HG03558 (cell line): ENCODE measurements around the gene KRT20.
"Not testable (repeated sequence)": the region's sequence is repeated elsewhere in the genome, so short reads cannot be mapped to it uniquely, and the experiment has no call there.

Experiments used
- ATAC-seq: cut with Tn5 transposase; IDR thresholded peaks from one replicate; pipeline ENCODE4 v1.9.1; 2021; ENCODE audit warnings: moderate number of reproducible peaks; ENCODE audit not compliant: unreplicated experiment; ENCODE audit errors: extremely low read depth

Gene KRT20

DNA sequence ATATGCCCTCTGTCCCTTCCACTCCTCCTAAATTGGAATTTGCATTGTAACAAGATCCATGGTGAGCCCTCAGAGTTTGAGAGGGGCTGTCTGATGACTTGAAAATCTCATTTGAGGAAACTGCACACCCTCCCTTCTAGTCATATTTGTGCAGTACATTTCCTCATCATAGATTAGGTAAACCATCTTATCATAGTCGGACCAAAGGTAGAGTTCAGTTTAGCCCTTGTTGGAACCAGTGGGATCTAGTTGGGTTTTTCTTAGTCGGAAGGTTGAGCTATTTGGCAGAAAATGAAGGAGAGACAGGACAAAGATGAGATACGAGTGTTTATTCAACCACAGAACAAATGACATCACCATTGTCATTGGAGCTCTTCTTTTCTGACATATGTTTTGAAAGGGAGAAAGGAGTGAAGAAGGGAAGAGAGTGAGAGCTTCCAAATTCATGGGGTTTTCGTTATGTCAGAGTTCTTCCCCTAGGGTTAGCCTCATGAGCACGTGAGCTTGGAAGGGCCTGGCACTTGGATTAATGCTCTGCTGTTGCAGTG is 15.8 kb upstream of the KRT20 start:
- ATAC-seq: no peak

DNA sequence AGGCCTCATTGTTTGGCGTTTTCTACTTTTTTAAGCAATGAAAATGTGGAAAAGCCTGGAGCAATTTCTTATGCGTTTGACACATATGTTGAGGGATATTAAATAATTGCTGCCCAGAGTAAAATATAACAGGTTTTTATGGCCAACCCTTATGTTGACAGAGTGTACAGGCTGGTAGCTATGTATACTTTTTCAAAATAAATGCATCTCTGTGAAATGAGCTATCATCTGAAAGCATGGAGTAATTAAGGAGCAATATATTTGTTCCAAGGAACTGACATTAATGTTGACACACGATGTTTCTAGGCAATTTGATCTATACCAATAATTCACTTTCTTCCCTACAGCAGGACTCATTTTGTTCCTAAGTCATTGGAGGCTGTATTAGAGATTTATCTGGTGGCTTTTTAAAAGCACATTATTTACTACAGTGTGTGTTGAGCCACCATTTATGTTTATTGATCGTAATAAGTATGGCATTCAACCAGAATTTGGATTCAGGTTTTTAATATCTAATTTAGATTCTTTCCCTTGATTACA is 11.9 kb upstream of the KRT20 start:
- no peak for ATAC-seq

DNA sequence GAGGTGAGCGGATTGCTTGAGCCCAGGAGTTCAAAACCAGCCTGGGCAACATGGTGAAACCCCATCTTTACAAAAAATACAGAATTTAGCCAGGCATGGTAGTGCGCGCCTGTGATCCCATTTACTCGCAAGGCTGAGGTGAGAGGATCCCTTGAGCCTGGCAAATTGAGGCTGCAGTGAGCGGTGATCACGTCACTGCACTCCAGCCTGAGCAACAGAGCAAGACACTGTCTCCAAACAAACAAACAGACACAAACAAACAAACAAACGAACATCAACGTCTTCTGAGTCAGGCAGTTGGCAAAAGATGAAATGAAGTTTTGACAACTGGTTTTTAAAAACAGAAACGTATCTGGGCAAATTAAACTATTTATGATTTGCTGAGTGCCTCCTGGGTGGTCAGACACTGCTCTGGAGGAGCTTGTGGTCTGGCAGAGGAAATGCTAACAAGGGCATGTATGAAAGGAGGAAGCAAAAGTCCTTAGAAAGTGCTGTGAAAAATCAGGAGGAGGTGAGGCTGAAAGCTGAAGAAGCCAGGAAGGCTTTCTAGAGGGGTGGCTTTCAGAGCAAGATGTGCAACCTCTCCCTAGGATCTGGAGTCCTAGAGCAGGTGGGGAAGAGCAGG is 10.2 kb upstream of the KRT20 start:
- ATAC-seq: no peak

DNA sequence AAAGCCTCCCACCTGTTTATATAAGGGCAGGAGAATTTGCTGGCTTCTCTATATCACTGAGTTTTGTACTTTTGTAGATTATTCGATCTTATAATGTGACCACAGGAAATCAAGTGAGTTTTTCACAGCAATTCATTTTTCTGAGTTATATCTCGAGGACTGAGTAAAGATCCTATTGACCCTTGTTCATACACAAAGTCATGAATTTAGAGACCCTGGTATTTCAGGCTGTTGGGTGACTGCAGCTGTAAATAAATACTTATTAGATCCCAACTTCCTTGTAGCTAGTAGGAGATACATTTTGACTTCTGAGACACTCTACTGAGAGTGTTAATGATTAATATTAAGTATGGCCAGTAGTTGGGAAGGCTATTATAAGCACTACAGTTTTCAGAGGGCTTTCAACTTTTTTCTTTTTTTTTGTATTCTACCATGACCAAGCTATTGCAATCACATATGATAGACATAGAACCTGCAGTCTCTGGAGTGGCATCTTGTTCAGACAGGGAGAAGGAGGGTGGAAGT is 3.2 kb upstream of the KRT20 start:
- ATAC-seq: no peak

DNA sequence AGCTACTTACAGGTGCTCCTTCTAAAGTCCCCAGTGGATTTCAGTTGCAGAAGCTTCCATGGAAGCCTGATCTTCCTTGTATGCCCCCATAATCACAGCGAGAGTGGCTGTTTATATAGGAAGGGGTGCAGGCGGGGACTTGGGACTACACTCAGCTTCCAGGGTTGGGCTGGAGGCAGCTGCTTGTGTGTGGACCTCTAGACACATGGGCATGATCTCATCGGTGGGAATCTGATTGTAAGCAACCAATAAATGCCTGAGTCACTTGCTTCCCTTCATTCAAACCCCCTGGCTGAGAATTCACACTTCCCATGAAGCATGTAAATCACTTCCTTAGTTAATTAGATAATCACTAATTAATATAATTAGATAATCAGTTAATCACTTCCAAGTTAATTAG is 1.0 kb upstream of the KRT20 start:
- no peak for ATAC-seq

DNA sequence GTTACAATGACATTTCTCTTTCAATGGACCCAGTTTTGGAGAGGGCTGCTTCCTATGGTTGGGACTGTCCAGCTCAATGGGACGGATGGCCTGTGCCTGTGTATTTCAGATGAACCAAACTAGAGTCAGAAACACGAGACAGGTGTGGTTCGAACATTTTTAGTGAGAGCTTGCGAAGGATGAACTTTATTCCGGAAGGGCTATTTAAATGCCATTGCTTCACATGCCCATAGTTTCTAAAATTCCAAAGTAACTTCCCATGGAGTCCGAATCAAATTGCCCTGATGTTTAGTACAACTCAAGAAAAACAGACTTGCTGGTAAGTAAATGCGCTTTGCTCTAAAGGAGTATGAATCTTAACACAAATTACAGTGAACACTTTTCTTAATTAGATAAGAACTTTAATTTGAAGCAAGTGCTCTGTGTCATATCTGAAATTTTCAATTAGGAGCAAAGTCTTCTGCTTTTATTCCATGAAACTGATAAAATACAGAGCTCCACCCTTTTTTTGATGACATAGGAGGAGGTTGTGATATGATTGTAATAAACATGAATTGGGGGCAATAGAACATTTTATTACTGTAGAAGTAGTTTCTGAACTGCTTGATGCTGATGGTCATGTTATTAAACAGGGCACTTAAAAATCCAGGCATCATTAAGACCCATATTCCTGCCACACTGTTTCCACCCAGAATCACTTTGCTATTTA is 1.3 kb downstream of the KRT20 start:
- ATAC-seq: no peak

DNA sequence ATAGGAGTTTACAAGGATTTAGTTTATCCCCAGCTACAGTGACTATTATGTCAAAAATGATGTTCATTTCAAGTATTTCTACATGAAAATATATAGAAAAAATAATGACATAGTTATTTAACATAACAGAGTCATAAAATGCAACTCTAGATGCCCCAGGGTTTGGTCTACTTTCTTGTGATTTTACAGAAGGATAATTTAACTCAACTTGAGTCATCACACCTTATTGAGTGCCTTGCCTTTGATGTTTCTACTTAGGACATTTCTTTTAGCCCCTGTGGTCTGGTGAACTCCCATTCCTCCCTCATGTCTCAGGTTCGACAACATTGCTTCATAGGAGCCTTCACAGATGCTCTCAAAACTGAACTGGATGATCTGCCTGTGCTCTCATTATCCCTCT is 2.0 kb downstream of the KRT20 start:
- ATAC-seq: no peak

DNA sequence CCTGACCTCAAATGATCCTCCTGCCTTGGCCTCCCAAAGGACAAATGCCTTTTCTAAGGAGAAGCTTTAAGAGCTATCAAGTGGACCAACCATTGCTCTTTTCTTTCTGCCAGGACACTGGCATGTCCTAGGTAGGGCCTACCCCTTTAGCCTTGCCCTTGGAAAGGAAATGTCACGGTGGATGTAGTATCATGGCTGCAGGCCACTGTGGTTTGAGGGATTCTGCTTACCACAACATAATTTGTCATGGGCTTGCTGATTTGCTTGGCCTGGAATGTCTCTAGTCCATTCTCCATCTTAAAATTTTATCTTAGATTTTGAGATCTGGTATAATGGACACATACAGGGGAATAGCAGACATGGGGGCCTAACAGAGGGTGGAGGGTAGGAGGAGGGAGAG is 6.0 kb downstream of the KRT20 start:
- ATAC-seq: no peak

DNA sequence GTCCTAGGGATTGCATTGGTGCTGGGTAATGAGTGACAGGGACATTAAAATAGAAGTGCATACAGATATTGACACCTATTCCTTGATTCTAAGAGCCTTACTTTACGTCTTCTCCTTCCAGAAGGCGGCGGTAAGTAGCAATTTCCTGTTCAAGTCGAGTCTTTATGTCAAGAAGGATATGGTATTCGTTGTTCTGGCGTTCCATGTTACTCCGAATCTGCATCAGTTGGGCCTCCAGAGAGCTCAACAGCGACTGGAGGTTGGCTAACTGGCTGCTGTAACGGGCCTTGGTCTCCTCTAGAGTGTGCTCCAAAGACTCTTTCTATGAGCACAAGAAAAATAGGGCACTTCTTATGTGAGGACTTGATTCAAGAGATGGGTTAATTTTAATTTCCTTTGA is 7.0 kb downstream of the KRT20 start:
- ATAC-seq: no peak

DNA sequence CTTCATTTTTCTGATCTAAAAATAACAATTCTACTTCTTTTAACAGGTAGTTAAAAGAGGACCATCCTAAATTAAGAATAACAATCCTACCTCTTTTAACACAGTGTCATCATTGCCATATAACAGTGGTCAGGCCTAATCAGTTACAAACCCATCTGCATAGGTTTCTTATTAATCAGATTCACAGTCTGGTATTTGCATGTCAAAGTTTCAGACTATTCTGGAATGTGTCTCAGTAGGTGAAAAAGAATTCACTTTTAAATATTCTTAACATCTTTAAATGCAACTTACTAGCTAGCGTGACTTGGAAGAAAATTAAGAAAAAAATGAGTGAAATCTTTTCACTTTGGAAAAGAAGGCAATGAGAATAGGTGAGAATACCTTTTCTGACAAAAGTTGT is 11.2 kb downstream of the KRT20 start:
- ATAC-seq: no peak

DNA sequence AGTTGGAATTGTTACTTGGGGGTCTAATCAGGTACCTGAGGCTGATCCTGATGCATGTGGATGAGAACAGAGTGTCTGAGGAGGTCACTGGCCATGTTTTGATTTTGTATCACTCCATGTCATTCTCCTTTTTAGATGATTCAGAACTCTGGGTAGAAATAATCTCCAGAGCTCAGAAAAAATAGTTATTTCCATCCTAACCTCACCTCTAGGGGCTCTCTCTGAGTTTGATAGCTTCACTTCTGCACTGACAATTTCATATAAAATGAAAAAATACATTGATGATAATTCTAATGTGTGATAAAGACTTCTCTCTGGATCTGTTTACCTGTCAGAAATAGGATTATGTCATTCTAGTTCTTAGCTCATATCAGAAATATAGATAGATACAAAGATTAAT is 11.8 kb downstream of the KRT20 start:
- no peak for ATAC-seq

DNA sequence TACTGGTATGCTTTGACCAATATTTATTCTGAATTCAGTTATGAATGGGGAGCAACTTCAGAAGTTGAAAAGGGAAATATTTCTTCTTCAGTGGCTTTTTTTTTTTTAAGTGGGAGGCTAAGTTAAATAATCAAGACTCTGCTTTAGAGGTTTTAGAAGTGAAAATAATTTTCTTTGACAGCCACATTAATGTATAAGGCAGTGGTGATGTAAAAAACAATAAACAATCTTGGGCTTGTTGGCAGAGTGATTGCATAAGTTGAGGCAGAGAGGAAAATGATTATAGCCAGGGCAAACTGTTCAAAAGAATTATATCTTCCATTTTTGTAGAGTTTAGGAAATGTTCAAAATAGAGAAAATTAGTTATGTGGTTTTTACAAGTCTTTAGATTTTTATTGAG is 12.6 kb downstream of the KRT20 start:
- no peak for ATAC-seq

DNA sequence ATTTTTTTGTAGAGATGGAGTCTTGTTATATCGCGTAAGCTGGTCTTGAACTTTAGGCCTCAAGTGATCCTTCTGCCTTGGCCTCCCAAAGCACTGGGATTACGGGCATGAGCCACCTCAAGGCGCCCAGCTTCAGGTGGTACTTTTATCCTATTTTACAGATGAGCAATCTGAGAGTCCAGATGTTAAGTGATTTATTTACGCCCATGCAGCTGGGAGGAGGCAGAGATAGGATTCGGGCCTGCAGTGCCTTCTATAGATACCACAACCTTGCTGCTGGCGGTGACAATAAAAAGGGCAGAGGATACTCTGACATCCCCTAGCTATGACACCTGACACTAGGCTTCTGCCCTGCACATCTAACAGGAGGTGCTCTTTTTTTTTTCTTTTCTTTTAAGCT is 13.7 kb downstream of the KRT20 start:
- no peak for ATAC-seq

DNA sequence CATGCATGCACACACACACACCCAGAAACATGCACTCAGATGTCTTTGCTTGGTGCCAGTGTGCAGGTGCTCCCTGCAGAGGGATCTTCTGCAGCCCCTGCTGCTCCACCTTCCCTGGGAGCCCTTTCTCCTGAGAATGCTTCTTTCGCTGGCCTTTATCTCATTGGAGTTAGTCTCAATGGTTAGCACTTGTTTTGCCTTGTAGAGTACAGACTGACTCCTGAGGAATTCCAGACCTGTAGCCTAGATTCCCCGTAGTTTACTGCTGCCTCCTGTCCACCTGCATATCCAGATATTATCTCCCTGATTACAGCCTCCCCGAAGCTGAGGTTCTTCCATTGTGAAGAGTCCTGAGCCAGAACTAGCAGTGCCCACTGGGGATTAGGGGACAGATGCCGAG is 14.9 kb downstream of the KRT20 start:
- ATAC-seq: no peak

DNA sequence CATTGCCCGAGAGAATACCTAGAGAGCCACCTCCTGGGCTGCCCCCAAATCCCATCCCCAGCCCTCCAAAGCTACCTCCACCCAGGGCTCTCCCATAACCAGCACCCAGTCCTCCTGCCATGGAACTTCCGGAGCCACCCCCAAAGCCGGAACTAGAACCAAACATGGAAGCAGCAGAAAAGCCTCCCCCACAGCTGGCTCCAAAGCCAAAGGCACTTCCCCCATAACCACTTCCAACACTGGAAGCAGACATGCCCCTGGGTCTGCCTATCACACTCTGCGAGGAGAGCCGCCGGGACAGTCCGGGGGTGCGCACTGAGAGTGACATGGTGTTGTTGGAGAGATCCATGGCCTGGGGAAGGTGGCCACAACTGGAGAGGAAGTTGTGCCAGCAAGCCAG is 18.2 kb downstream of the KRT20 start, which contains the start of gene KRT12:
TSS of gene KRT12 (minus strand) at position 386 of the 400 bp plus-strand sequence. CDS start at position 349, 37 bp downstream.
- no peak for ATAC-seq

DNA sequence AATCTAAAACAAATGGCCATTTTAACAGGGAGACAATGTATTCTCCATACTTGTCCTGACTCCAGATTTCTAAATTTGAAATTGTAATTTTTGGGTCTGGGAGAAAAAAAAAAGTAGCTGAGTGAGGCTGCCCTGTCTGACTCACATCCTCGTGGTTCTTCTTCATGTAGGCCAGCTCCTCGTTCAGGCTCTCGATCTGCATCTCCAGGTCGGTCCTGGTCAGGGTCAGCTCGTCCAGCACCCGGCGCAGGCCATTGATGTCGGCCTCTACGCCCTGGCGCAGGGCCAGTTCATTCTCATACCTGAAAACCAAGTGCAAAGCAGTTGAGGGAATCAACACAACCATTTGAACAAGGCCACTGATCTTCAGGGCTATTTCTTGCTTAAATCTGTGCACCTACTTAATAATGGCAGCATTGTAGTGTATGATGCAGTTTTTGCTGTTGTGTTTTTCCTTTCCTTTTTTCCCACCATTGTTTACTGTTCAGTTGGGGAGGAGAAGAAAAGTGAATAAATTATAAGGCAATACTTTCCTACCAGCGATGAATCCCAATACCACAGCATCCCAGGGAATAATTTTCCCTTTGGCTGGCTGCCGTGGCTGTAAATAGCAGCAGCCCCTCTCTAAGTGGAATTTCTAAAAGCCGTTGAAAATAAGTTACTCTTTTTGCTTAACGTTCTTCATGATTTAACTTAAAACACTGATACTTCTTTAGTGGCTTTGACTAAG is 20.2 kb downstream of the KRT20 start:
- no peak for ATAC-seq

DNA sequence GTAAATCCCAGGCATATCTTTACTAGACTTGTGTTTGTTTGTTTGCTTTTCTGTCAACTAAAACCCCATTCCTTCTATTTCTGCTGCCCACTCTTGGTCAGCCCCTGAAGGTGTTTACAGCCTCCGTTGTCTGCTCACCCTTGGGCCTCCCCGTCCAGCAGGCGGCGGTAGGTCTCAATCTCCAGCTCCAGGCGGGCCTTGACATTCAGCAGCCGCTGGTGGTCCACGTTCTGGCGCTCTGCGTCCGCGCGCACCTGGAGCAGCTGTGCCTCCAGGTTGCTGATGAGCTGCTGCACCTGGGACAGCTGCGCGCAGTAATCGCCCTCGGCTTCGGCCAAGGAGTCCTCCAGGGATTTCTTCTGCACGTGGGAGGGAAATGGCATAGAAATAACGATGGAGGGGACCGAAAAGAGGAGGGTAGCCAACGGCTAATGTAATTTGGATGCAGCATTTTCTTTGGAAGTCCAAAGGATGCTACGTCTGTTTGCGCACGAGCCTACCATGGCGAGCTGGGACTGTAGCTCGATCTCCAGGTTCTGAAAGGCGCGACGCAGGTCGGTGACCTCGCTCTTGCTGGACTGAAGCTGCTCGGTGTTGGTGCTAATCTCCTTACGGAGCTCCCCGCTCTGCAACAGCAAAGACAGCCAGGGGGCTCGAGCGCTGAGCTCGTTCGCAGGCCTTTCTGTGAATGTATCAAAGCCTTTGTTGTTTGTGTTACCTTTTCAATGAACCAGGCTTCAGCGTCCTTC is 21.9 kb downstream of the KRT20 start:
- ATAC-seq: no peak

DNA sequence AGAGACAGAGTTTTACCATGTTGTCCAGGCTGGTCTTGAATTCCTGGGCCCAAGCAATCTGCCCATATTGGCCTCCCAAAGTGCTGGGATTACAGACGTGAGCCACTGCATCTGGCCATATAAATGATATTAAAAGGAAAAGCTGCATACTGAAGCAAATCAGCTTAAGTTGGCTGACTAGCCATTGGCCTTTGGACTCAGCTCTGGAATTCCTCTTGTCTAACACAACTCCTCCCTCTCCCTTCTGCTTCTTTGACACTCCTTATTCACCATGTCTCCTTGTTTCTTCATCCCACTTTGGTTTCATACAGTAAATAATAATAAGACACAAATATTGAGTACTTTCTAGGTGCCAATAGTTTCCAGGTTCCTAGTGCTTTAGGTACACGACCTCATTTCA is 25.5 kb downstream of the KRT20 start:
- no peak for ATAC-seq

DNA sequence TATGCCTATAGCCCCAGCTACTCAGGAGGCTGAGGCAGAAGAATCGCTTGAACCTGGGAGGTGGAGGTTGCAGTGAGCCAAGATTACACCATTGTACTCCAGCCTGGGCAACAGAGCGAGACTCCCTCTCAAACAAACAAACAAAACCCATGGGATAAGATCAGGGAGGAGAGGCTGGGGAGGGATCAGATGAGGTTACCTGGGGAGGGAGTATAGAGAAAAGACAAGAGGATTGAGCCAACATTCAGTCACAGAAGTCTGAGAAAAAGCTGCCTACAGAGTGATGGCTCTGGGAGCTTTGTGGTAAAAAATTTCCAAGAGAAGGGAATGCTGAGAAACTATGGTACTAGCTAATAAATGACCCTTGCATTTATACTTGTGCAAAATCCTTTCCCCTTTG is 26.4 kb downstream of the KRT20 start:
- ATAC-seq: not testable (repeated sequence)

DNA sequence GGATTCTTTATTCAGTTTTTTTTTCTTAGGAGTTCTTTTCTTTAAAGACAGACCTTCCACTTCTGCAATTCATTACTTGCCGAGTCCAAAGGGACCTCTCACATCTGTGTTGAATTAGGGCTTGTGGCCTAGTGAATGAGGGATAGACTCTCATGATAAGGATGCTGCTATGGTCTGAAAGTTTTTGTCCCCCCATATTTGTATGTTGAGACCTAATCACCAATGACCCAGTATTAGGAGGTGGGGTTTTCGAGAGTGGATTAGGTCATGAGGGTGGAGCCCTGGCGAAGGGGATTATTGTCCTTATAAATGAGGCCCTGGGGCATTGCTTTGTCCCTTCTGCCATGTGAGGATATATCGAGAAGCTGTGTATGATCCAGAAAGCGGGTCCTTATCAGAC is 27.5 kb downstream of the KRT20 start:
- no peak for ATAC-seq
